ENCODE data around the gene LTBP4.

GRCh38 chr19:40666803-40667438, 65.8 kb downstream of the LTBP4 start:
- TF ChIP-seq, protein P1, sequence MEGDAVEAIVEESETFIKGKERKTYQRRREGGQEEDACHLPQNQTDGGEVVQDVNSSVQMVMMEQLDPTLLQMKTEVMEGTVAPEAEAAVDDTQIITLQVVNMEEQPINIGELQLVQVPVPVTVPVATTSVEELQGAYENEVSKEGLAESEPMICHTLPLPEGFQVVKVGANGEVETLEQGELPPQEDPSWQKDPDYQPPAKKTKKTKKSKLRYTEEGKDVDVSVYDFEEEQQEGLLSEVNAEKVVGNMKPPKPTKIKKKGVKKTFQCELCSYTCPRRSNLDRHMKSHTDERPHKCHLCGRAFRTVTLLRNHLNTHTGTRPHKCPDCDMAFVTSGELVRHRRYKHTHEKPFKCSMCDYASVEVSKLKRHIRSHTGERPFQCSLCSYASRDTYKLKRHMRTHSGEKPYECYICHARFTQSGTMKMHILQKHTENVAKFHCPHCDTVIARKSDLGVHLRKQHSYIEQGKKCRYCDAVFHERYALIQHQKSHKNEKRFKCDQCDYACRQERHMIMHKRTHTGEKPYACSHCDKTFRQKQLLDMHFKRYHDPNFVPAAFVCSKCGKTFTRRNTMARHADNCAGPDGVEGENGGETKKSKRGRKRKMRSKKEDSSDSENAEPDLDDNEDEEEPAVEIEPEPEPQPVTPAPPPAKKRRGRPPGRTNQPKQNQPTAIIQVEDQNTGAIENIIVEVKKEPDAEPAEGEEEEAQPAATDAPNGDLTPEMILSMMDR (IDR thresholded peaks at IDR 0.05) = no peak
- TF ChIP-seq, protein P2, sequence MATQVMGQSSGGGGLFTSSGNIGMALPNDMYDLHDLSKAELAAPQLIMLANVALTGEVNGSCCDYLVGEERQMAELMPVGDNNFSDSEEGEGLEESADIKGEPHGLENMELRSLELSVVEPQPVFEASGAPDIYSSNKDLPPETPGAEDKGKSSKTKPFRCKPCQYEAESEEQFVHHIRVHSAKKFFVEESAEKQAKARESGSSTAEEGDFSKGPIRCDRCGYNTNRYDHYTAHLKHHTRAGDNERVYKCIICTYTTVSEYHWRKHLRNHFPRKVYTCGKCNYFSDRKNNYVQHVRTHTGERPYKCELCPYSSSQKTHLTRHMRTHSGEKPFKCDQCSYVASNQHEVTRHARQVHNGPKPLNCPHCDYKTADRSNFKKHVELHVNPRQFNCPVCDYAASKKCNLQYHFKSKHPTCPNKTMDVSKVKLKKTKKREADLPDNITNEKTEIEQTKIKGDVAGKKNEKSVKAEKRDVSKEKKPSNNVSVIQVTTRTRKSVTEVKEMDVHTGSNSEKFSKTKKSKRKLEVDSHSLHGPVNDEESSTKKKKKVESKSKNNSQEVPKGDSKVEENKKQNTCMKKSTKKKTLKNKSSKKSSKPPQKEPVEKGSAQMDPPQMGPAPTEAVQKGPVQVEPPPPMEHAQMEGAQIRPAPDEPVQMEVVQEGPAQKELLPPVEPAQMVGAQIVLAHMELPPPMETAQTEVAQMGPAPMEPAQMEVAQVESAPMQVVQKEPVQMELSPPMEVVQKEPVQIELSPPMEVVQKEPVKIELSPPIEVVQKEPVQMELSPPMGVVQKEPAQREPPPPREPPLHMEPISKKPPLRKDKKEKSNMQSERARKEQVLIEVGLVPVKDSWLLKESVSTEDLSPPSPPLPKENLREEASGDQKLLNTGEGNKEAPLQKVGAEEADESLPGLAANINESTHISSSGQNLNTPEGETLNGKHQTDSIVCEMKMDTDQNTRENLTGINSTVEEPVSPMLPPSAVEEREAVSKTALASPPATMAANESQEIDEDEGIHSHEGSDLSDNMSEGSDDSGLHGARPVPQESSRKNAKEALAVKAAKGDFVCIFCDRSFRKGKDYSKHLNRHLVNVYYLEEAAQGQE (IDR thresholded peaks at IDR 0.05; ENCODE audit: insufficient read depth in 1 of 2, low read depth in 2 of 2, low read length in 1 of 2) = no peak
